Kidney (tissue), 14 donors: ENCODE results near the gene SACM1L. TPM values are rescaled to one million over a fixed set of nuclear protein-coding genes. Genes with fewer than 3 reads are reported as not detected.
"Not testable (repeated sequence)": the region's sequence is repeated elsewhere in the genome, so short reads cannot be mapped to it uniquely, and the experiment has no call there.

Source experiments
- DNase-seq, 5 donors: peaks; one replicate each; pipeline ENCODE4 v3.0.0-alpha.2; 2013 to 2020
- FAIRE-seq: peaks from 2 replicates; lab custom pipeline; 2012; peaks lifted over from hg19 to GRCh38; lab: Jason Lieb, UNC
- H3K27ac ChIP-seq, 2 donors: one replicate each; pipeline ENCODE4 v1.7.0; 2013; ENCODE audit warnings: low read depth in 2 of 2, low read length in 2 of 2, inconsistent platforms in 1 of 2
- H3K27me3 ChIP-seq: one replicate; pipeline ENCODE4 v1.7.1; 2013; ENCODE audit warnings: low read length, inconsistent platforms; ENCODE audit not compliant: control insufficient read depth, insufficient read depth
- H3K36me3 ChIP-seq, 3 donors: one replicate each; pipeline versions ENCODE4 v1.7.0 to v1.7.1; 2013; ENCODE audit warnings: low read length in 3 of 3, control low read depth in 1 of 3, inconsistent platforms in 1 of 3; ENCODE audit not compliant: insufficient read depth in 3 of 3, control insufficient read depth in 2 of 3
- H3K4me1 ChIP-seq, 3 donors: one replicate each; pipeline versions ENCODE4 v1.7.0 to v1.7.1; 2013; ENCODE audit warnings: low read length in 3 of 3, inconsistent platforms in 1 of 3, low read depth in 1 of 3; ENCODE audit not compliant: control insufficient read depth in 2 of 3, insufficient read depth in 2 of 3
- H3K4me3 ChIP-seq, 3 donors: one replicate each; pipeline versions ENCODE4 v1.7.0 to v1.8.1; 2013; ENCODE audit warnings: low read length in 3 of 3, control low read depth in 1 of 3, inconsistent platforms in 1 of 3
- H3K9ac ChIP-seq, 3 donors: one replicate each; pipeline versions ENCODE4 v1.7.0 to v1.7.1; 2013; ENCODE audit warnings: low read length in 3 of 3, control low read depth in 1 of 3, inconsistent platforms in 1 of 3
- H3K9me3 ChIP-seq, 3 donors: one replicate each; pipeline versions ENCODE4 v1.7.0 to v1.7.1; 2013; ENCODE audit warnings: low read length in 3 of 3, control low read depth in 1 of 3, inconsistent platforms in 1 of 3; ENCODE audit not compliant: control insufficient read depth in 2 of 3, insufficient read depth in 1 of 3
- intact Hi-C: fragments of 100-400 bp; cut with DNase I; formaldehyde crosslinking; loops from one replicate; pipeline ENCODE4 v1.11.1; 2022
- polyA plus RNA-seq: library from polyadenylated mRNA; stranded (reverse); fragments of 350-450 nt; fragmentation: Illumina TruSeq; extraction: RNeasy Lipid Tissue Mini Kit (QIAGEN cat#74804); gene quantifications from one replicate; pipeline ENCODE4 v1.2.3, GENCODE V29; 2014; ENCODE audit warnings: low read depth, low replicate concordance; ENCODE audit not compliant: insufficient read depth
- total RNA-seq: library from RNA; stranded (reverse); fragmentation: NEBNext Ultra II Directional; extraction: Animal tissue kit (Norgen Biotek cat#: 25700); gene quantifications from one replicate; pipeline ENCODE4 v1.2.1, GENCODE V29; 2021
- TF ChIP-seq, protein P1 (sequence below): IDR thresholded peaks from 3 replicates; pipeline ENCODE4 v1.5.1; 2012; ENCODE audit warnings: mild to moderate bottlenecking, moderate library complexity, borderline replicate concordance; ENCODE audit not compliant: insufficient read depth; ENCODE audit errors: extremely low read depth
- donor health status: control.
- donor health status: control.
- donor health status: control.
- donor health status: control.
- donor health status: control.
- donor health status: DM: yes; HTN: yes; CAD: no.
- donor health status: Normal renal cell carcinoma (clear cell type).

SACM1L gene
- total and polyA plus RNA-seq, 2 donors from 2014 or later = 27.1 to 53.1 TPM

DNA sequence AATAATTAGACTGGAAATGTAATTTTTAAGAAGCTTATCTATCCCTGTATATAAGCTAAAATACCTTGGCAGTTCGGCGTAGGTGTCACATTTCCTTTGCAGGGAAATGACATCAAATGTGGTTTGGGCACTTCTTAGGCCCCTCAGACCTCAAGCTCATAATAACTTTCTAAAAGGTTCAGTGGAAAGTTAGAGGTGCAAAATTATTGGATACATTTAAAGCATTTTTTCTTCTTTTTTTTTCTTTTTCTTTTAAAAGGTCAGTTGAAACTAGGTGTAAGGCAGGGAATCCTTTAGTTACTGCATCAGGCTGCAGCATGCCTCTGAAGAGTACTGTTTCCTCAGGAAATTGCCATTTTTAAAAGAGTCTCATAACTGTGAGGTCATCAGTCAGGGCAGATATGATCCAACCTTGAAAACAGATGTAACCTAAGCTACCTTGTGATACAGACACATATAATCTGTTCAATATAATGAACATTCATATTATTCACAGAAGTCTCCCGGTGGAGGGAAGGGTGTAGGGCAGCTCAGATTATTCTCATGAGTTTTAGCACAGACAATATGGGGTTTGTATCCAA, 4.8 kb downstream of the SACM1L start:
- Histone ChIP-seq H3K36me3 (peaks cover 0 to 3% (median 2%) of the 10 kb centered on the region in 3 donors), H3K4me3 (no peak overlapping the region), H3K27ac (no peak overlapping the region), H3K27me3 (no peaks in the 10 kb centered on the region), H3K9me3 (no peaks in the 10 kb centered on the region), H3K9ac (no peak overlapping the region), H3K4me1 (peaks cover 3 to 33% (median 21%) of the 10 kb centered on the region in 3 donors)
- TF ChIP-seq, protein P1, sequence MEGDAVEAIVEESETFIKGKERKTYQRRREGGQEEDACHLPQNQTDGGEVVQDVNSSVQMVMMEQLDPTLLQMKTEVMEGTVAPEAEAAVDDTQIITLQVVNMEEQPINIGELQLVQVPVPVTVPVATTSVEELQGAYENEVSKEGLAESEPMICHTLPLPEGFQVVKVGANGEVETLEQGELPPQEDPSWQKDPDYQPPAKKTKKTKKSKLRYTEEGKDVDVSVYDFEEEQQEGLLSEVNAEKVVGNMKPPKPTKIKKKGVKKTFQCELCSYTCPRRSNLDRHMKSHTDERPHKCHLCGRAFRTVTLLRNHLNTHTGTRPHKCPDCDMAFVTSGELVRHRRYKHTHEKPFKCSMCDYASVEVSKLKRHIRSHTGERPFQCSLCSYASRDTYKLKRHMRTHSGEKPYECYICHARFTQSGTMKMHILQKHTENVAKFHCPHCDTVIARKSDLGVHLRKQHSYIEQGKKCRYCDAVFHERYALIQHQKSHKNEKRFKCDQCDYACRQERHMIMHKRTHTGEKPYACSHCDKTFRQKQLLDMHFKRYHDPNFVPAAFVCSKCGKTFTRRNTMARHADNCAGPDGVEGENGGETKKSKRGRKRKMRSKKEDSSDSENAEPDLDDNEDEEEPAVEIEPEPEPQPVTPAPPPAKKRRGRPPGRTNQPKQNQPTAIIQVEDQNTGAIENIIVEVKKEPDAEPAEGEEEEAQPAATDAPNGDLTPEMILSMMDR = no peak
- intact Hi-C loops = no loop called here
- FAIRE-seq = no peak
- DNase-seq = no peak

GRCh38 chr3:45695166-45695565, 6.0 kb downstream of the SACM1L start:
- DNase-seq, H3K9me3 ChIP-seq, H3K9ac ChIP-seq, H3K36me3 ChIP-seq, H3K4me3 ChIP-seq, intact Hi-C loops, H3K27me3 ChIP-seq, H3K27ac ChIP-seq, FAIRE-seq: not testable (repeated sequence)
- peaks cover 3 to 31% (median 20%) of the 10 kb centered on the region in 3 donors for H3K4me1 ChIP-seq

- no peak overlapping the region for H3K4me3 ChIP-seq
- TF ChIP-seq, protein P1 = no peak
- DNase-seq = no peak
- no peaks in the 10 kb centered on the region for H3K4me1 ChIP-seq
- peaks cover 0 to 2% (median 0%) of the 10 kb centered on the region in 3 donors for H3K36me3 ChIP-seq
- intact Hi-C loops = no loop called here
- no peaks in the 10 kb centered on the region for H3K9me3 ChIP-seq
- FAIRE-seq = no peak
- H3K9ac ChIP-seq = no peak overlapping the region
- H3K27ac ChIP-seq = no peak overlapping the region
- H3K27me3 ChIP-seq = no peaks in the 10 kb centered on the region
These were observed 11.4 kb downstream of the SACM1L start for GRCh38 chr3:45700570-45701073.

DNA sequence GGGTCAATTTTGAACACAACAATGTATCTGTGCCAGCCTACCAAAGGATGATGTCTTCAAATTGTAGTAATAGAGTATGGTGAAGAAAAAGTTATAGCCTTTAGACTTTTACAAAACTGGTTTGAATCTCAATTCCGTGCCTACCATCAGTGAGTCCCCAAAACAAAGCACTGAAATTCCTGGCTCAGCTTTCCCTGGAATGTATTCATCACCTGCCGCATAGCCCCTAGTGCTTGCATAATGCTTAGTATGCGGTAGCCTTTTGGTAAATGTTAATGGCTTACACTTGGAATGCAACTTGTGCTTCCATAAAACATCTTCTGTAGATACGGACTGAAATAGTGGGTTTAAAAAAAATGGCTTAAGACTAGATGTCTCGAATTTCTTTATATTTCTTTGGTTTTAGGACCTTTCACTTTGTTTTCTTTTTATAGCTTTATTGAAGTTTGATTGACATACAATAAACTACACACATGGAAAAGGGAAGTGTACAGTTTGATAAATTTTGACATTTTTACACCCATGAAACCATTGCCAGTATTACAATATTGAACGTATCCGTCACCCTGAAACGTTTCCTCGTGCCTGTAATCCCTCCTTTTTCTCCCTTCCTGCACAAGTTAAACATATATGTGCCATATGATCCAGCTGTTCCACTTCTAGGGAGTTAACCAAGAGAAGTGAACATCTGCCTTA, 12.1 kb downstream of the SACM1L start:
- Histone ChIP-seq H3K4me1 (no peaks in the 10 kb centered on the region), H3K36me3 (peaks cover 0 to 2% (median 0%) of the 10 kb centered on the region in 3 donors), H3K27ac (no peak overlapping the region), H3K9ac (no peak overlapping the region), H3K27me3 (no peaks in the 10 kb centered on the region), H3K9me3 (no peaks in the 10 kb centered on the region), H3K4me3 (no peak overlapping the region)
- intact Hi-C loops = no loop called here
- DNase-seq = peak in 2 of 5 donors; percentile 48 to 77
- FAIRE-seq = no peak
- TF ChIP-seq, protein P1 = no peak
